ENCODE data around the gene RGS7BP.

- TF ChIP-seq CTCF (conservative IDR thresholded peaks at IDR 0.05 in 1 of 2, IDR thresholded peaks at IDR 0.05 in 1 of 2; ENCODE audit: extremely low read depth in 1 of 2, insufficient read depth in 1 of 2, low read depth in 1 of 2, low read length in 2 of 2) (no peak), EZH2 (IDR thresholded peaks at IDR 0.05; ENCODE audit: borderline replicate concordance, low read length) (no peak)
Measured at GRCh38 chr5:64458948-64459347, 46.9 kb upstream of the RGS7BP start.

Data from mammary epithelial cell (primary cell).